Cortex of kidney (tissue), 1 donor: ENCODE results near the gene SLC9A9.

Experiments used
- DNase-seq: peaks from one replicate; lab custom pipeline; 2025; lab: John Stamatoyannopoulos, UW

The SLC9A9 gene

GRCh38 chr3:143648708-143649107 is 199.6 kb downstream of the SLC9A9 start:
- no peak for DNase-seq

DNA sequence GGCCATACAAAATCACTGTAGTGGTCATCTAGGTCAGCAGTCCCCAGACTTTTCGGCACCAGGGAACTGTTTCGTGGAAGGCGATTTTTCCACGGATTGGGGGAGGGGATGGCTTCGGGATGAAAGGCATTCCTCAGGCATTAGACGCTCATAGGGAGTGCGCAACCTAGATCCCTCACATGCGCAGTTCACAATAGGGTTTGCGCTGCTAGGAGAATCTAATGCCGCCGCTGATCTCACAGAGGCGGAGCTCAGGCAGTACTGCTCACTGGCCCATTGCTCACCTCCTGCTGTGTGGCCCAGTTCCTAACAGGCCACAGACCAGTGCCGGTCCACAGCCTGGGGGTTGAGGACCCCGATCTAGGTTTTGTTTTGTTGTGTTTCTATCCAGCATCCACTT is 200.1 kb downstream of the SLC9A9 start:
- DNase-seq: no peak

- DNase-seq: no peak
Observed at GRCh38 chr3:143644370-143645089, 203.7 kb downstream of the SLC9A9 start.

GRCh38 chr3:143643905-143644304 is 204.4 kb downstream of the SLC9A9 start:
- no peak for DNase-seq

- no peak for DNase-seq
Observed at GRCh38 chr3:143640774-143641173, 207.5 kb downstream of the SLC9A9 start.

- no peak for DNase-seq
Observed at GRCh38 chr3:143637133-143637532, 211.1 kb downstream of the SLC9A9 start.

- DNase-seq: no peak
Observed at GRCh38 chr3:143634991-143635390, 213.3 kb downstream of the SLC9A9 start.

DNA sequence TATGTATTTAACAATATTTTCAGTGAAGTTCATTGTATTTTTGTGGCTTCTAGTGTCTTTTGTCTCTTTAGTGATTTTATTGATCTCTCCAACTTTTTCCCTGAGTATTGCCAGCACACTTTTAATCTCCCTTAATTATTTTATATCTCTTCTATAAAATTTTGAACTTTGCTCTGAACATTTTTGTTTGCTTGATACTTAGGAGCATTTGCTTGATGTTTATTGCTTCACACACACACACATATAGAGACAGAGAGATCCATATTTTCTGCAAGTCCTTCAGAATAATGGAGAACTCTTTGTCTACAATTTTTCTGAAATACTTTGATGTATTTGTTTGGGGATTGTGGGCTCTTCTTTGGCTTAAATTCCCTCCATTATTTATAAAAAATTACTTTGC is 213.8 kb downstream of the SLC9A9 start:
- no peak for DNase-seq

GRCh38 chr3:143633816-143634215 is 214.5 kb downstream of the SLC9A9 start:
- DNase-seq: no peak

DNA sequence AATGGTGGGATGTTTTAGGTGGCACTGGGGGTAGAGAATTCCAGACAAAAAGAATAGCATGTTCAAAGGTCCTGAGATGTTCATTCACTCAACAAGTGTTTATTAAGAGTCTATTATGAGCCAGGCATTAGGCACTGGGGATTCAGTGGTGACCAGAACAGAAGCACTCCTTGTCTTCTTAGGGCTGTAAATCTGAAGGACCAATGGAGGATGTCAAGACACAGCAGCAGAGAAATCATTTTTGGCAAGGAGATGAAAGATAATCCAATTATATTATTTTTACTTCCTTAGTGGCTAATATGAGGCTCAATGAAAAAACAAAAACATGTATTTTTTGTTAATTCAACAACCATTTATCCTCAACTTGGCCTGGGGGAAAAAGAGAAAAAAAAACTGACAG is 218.5 kb downstream of the SLC9A9 start:
- no peak for DNase-seq

DNA sequence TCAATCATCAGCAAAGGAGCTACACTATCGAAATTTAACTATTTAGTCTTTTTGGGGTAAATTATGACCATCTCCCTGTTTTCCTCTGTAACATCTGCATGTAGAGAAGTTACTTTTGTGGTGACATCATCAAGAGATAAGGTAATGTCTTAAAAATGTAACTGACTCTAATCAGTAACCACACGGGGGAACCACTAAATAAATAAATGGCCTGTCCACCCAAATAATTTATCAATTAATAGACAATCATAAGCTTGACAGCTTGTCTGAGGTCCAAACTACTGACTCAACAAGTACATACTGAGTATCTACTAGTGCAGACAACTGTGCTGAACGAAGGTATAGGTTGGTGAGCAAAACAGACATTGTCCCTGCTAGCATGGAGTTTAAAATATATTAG is 219.3 kb downstream of the SLC9A9 start:
- no peak for DNase-seq

DNA sequence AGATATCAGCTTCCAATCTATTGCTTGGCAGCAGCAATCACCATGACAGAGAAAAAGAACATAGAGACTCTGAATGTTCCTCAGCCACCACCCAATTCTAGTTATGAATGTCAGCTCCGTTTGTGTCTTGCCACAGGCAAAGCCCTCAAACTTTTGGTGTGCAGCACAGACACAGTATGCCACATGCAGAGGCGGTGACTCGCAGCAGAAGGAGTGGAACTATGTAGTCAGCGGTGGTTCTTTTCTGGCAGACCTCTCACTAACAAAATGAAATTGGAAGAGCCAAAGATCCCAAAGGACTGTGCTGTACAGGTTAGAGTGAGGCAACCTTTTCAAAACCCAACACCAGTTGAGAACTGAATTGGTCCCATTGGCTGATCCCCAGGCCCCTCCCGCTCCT is 220.9 kb downstream of the SLC9A9 start:
- no peak for DNase-seq

- no peak for DNase-seq
Observed at GRCh38 chr3:143619231-143619630, 229.0 kb downstream of the SLC9A9 start.

DNA sequence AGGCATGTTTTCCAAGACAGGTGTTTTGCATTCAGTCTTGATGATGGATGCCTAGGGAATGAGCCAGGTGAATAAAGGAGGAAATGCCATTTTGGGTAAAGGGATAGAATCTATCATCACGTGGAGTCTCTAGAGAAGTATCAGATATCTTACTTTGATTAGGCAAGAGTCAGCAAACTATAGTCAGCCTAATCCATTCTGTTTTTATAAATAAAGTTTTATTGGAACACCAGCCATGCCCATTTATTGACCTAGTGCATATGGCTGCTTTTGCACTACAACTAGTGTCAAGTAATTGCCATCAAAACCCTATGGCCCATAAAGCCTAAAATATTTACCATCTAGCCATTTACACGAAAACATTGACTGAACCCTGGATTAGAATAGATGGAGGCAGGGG is 231.2 kb downstream of the SLC9A9 start:
- DNase-seq: no peak

- no peak for DNase-seq
Observed at GRCh38 chr3:143613226-143613625, 235.0 kb downstream of the SLC9A9 start.

GRCh38 chr3:143612541-143612940 is 235.7 kb downstream of the SLC9A9 start:
- no peak for DNase-seq

GRCh38 chr3:143608966-143609365 is 239.3 kb downstream of the SLC9A9 start:
- no peak for DNase-seq

GRCh38 chr3:143605233-143605950 is 242.9 kb downstream of the SLC9A9 start:
- no peak for DNase-seq

GRCh38 chr3:143604402-143605185 is 243.7 kb downstream of the SLC9A9 start:
- no peak for DNase-seq

- DNase-seq: no peak
Observed at GRCh38 chr3:143603774-143604173, 244.5 kb downstream of the SLC9A9 start.

GRCh38 chr3:143601723-143602484 is 246.4 kb downstream of the SLC9A9 start:
- no peak for DNase-seq
